Measurements from ENCODE around the gene HNRNPH1. TPM values are rescaled to one million over a fixed set of nuclear protein-coding genes. Genes with fewer than 3 reads are reported as not detected.

HNRNPH1 gene
- polyA plus RNA-seq, 1 donor: 1,181 TPM

- Histone ChIP-seq H3K4me3 (ENCODE audit: low read length) (no peak overlapping the region), H3K27ac (ENCODE audit: low read length) (no peak overlapping the region), H3K36me3 (ENCODE audit: control insufficient read depth, insufficient read depth, low read length) (peaks cover 93% of the 10 kb centered on the region), H3K27me3 (ENCODE audit: control insufficient read depth, insufficient read depth, low read length) (no peaks in the 10 kb centered on the region), H3K9me3 (ENCODE audit: control insufficient read depth, low read depth, low read length) (no peaks in the 10 kb centered on the region), H3K4me1 (ENCODE audit: control insufficient read depth, insufficient read depth, low read length) (no peaks in the 10 kb centered on the region)
- no peak for DNase-seq
- WGBS (ENCODE audit: insufficient coverage, low lambda C conversion rate): no CpG with 5 or more reads among the region's 8 CpGs
Observed at GRCh38 chr5:179613460-179614071, 9.9 kb downstream of the HNRNPH1 start.

DNA sequence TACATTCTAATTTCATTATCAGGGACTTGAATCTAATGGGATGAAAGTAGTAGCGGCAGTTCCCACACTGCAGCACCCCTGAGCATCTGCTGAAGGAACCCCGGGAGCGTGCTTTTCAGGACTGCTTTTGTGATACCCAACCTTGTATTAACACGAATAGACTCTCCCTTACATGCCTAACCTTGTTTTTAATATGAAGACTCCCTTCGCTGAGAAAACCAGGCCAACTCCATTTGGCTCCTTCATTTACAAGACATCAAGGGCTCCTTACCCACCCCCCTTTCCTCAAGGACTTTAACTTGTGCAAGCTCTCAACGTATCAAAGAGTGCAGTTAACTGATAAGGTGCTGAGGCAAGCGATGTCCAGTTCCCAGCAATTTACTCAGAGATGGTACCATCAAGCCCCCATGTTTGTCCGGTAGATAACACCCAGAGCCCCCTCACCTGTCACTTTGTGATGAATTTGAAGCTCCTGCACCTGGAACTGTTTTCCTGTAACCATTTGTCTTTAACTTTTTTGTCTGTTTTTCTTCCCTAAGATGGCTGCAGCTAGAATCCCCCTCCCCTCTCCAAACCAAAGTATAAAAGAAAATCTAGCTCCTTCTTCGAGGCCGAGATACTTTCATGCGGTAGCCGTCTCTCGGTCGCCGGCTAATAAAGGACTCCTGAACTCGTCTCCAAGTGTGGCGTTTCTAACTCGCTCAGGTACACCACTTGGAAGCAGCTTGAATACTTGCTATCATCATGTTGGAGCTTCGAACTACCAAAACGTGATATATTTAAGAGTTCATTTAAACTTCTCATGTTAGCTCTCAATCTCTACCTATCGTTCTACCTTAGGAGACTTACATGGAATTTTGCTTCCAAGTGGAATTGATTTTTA lies 10.7 kb downstream of the HNRNPH1 start:
- H3K9me3 ChIP-seq (ENCODE audit: control insufficient read depth, low read depth, low read length): no peaks in the 10 kb centered on the region
- no peak overlapping the region for H3K27ac ChIP-seq (ENCODE audit: low read length)
- H3K4me3 ChIP-seq (ENCODE audit: low read length): no peak overlapping the region
- DNase-seq: no peak
- H3K4me1 ChIP-seq (ENCODE audit: control insufficient read depth, insufficient read depth, low read length): no peaks in the 10 kb centered on the region
- H3K36me3 ChIP-seq (ENCODE audit: control insufficient read depth, insufficient read depth, low read length): peaks cover 93% of the 10 kb centered on the region
- WGBS (ENCODE audit: insufficient coverage, low lambda C conversion rate): 90% methylated on average over 6 of the region's 21 CpGs
- no peaks in the 10 kb centered on the region for H3K27me3 ChIP-seq (ENCODE audit: control insufficient read depth, insufficient read depth, low read length)

- Histone ChIP-seq H3K9me3 (ENCODE audit: control insufficient read depth, low read depth, low read length) (no peaks in the 10 kb centered on the region), H3K4me1 (ENCODE audit: control insufficient read depth, insufficient read depth, low read length) (no peaks in the 10 kb centered on the region), H3K4me3 (ENCODE audit: low read length) (no peak overlapping the region), H3K27me3 (ENCODE audit: control insufficient read depth, insufficient read depth, low read length) (no peaks in the 10 kb centered on the region), H3K27ac (ENCODE audit: low read length) (no peak overlapping the region), H3K36me3 (ENCODE audit: control insufficient read depth, insufficient read depth, low read length) (peaks cover 93% of the 10 kb centered on the region)
- no peak for DNase-seq
Observed at GRCh38 chr5:179610903-179611265, 12.6 kb downstream of the HNRNPH1 start.

DNA sequence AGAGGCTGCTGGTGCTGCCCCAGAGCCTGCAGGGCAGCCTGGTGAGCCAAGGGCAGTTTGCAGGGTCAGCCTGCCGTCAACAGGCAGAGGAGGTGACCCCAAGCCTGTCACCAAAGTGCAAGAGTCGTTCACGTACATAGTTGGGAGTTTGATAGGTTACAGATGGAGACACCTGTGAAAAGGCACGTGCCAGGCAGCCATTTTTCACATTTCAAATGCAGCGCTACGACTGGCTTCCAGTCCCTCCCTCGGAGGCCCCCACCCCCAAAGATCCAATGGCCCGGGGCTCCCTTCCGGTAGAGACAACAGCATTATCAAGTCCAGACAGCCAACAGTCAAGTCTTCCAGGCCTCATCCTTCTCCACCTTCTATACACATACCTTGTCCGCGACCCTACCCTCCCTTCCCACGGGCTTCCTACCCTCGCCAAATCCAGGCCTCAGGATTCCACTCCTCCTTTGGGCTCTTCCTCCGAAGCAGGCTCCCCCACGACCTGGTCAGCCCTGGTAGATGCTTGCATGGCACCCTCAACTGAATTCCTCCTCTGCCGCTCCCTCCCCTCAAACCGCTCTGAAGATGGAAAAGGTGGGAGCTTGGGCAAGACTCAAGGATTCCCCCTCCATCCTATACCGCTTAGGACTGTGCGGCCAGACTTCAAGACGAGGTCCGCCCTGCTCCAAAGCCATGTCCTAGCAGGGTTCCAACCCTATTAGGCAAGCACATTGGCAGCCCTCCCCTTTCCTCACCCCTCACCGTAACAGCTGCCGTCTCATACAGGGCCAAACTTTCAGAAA lies 13.2 kb downstream of the HNRNPH1 start:
- H3K4me3 ChIP-seq (ENCODE audit: low read length): no peak overlapping the region
- no peak overlapping the region for H3K27ac ChIP-seq (ENCODE audit: low read length)
- WGBS (ENCODE audit: insufficient coverage, low lambda C conversion rate): no CpG with 5 or more reads among the region's 23 CpGs
- DNase-seq: no peak
- H3K27me3 ChIP-seq (ENCODE audit: control insufficient read depth, insufficient read depth, low read length): no peaks in the 10 kb centered on the region
- H3K9me3 ChIP-seq (ENCODE audit: control insufficient read depth, low read depth, low read length): no peaks in the 10 kb centered on the region
- H3K4me1 ChIP-seq (ENCODE audit: control insufficient read depth, insufficient read depth, low read length): no peaks in the 10 kb centered on the region
- peaks cover 93% of the 10 kb centered on the region for H3K36me3 ChIP-seq (ENCODE audit: control insufficient read depth, insufficient read depth, low read length)

DNA sequence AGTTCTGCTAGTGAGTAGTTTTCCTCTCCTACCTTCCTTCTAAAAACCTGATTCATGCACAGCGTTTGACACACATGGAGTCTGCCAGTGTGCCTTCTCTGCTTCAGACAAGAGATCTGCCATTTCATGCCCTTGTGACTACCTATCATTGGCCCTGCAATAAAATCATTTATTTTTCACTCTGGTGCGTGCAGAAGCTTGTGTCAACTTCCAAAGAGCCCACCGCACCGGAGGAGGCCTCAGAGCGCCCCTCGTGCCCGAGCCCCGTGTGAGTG lies 13.7 kb downstream of the HNRNPH1 start:
- H3K27me3 ChIP-seq (ENCODE audit: control insufficient read depth, insufficient read depth, low read length): no peaks in the 10 kb centered on the region
- H3K4me1 ChIP-seq (ENCODE audit: control insufficient read depth, insufficient read depth, low read length): no peaks in the 10 kb centered on the region
- no peaks in the 10 kb centered on the region for H3K9me3 ChIP-seq (ENCODE audit: control insufficient read depth, low read depth, low read length)
- peaks cover 90% of the 10 kb centered on the region for H3K36me3 ChIP-seq (ENCODE audit: control insufficient read depth, insufficient read depth, low read length)
- H3K4me3 ChIP-seq (ENCODE audit: low read length): no peak overlapping the region
- no peak for DNase-seq
- no CpG with 5 or more reads among the region's 8 CpGs for WGBS (ENCODE audit: insufficient coverage, low lambda C conversion rate)
- no peak overlapping the region for H3K27ac ChIP-seq (ENCODE audit: low read length)

DNA sequence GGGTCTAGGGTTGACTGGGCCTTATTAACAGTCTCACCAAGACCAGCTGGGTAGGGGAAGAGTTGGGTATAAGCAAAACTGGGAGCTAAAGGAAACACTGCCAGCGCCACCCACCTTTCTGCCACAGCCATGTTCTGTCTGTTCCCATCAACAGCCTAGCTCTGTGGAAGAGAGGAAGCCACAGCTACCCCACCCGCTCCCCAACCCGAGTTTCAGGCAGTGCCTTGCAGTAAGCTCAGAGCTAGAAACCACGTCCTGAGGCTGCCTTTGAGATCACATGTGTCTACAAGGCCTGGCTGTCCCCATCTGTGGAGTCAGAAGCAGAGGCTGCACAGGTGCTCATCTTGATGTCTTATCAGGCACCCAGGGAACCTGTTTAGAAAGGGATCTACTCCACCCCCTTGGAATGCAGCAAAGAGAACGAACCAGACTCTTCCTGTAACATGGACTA lies 15.3 kb downstream of the HNRNPH1 start:
- DNase-seq: no peak
- no peaks in the 10 kb centered on the region for H3K4me1 ChIP-seq (ENCODE audit: control insufficient read depth, insufficient read depth, low read length)

GRCh38 chr5:179607160-179607931 lies 16.1 kb downstream of the HNRNPH1 start:
- H3K9me3 ChIP-seq (ENCODE audit: control insufficient read depth, low read depth, low read length): no peaks in the 10 kb centered on the region
- DNase-seq: no peak
- H3K36me3 ChIP-seq (ENCODE audit: control insufficient read depth, insufficient read depth, low read length): peaks cover 81% of the 10 kb centered on the region
- no peak overlapping the region for H3K4me3 ChIP-seq (ENCODE audit: low read length)
- no peaks in the 10 kb centered on the region for H3K27me3 ChIP-seq (ENCODE audit: control insufficient read depth, insufficient read depth, low read length)
- WGBS (ENCODE audit: insufficient coverage, low lambda C conversion rate): no CpG with 5 or more reads among the region's 19 CpGs
- no peaks in the 10 kb centered on the region for H3K4me1 ChIP-seq (ENCODE audit: control insufficient read depth, insufficient read depth, low read length)
- no peak overlapping the region for H3K27ac ChIP-seq (ENCODE audit: low read length)

More for the DNA sequence above, 15.3 kb downstream of the HNRNPH1 start:
- no CpG with 5 or more reads among the region's 5 CpGs for WGBS (ENCODE audit: insufficient coverage, low lambda C conversion rate)
- Histone ChIP-seq H3K27me3 (ENCODE audit: control insufficient read depth, insufficient read depth, low read length) (no peaks in the 10 kb centered on the region), H3K9me3 (ENCODE audit: control insufficient read depth, low read depth, low read length) (no peaks in the 10 kb centered on the region), H3K27ac (ENCODE audit: low read length) (no peak overlapping the region), H3K36me3 (ENCODE audit: control insufficient read depth, insufficient read depth, low read length) (peaks cover 84% of the 10 kb centered on the region), H3K4me3 (ENCODE audit: low read length) (no peak overlapping the region)

DNA sequence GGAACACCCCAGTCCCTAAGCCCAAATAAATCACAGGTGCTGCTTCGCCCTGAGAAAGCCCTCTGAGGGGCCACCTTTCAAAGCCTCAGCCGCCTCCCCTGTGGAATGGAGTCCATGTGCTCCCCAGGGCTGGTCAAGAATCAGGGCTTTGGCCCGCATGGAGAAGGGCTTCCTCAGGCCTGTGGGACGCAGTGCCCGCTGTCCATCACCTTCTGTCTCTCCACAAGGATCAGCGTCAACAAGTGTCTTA lies 16.6 kb downstream of the HNRNPH1 start:
- Histone ChIP-seq H3K9me3 (ENCODE audit: control insufficient read depth, low read depth, low read length) (no peaks in the 10 kb centered on the region), H3K27ac (ENCODE audit: low read length) (no peak overlapping the region), H3K36me3 (ENCODE audit: control insufficient read depth, insufficient read depth, low read length) (peaks cover 84% of the 10 kb centered on the region), H3K4me1 (ENCODE audit: control insufficient read depth, insufficient read depth, low read length) (no peaks in the 10 kb centered on the region), H3K27me3 (ENCODE audit: control insufficient read depth, insufficient read depth, low read length) (no peaks in the 10 kb centered on the region), H3K4me3 (ENCODE audit: low read length) (no peak overlapping the region)
- no CpG with 5 or more reads among the region's 6 CpGs for WGBS (ENCODE audit: insufficient coverage, low lambda C conversion rate)
- DNase-seq: no peak

DNA sequence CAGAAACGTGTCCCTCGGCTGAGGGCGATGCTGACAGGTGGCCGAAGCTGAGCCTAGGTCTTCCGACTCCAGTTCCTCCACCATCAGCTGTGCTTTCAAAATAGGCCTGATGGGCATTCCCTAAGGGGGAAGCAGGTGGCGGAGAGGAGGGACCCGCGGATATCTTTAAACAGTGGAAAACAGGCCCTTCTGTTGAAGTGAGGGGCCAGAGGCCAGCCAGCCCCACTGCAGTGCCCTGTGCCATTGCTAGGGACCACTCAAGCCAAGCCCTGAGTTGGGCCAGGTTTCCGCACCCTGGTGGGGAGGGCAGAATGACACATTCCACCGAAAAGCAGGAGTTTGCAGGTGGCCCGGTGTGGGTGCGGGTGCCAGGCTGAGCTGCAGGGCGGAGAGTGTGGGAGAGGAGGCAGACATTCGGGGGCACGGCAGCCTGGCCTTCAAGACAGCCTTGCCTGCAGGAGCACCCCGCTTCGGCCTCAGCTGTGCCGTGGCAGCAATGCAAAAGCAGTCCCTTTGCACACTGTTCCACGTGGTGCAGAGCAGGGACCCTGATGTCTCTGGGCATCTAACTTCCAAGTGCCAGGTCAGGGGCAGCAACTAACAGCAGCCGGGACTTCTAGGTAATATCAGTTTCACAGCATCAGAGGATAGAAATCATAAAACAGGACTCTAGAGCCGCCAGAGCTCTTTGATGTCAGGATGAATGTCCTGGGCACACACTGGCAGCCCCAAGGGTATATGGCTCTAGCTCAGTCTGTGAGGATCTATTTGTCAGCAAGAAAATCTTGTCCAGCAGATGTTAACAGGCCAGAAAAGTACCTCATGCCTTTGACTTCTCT lies 17.2 kb downstream of the HNRNPH1 start:
- Histone ChIP-seq H3K4me1 (ENCODE audit: control insufficient read depth, insufficient read depth, low read length) (no peaks in the 10 kb centered on the region), H3K9me3 (ENCODE audit: control insufficient read depth, low read depth, low read length) (no peaks in the 10 kb centered on the region), H3K4me3 (ENCODE audit: low read length) (no peak overlapping the region), H3K27me3 (ENCODE audit: control insufficient read depth, insufficient read depth, low read length) (no peaks in the 10 kb centered on the region), H3K27ac (ENCODE audit: low read length) (no peak overlapping the region), H3K36me3 (ENCODE audit: control insufficient read depth, insufficient read depth, low read length) (peaks cover 82% of the 10 kb centered on the region)
- WGBS (ENCODE audit: insufficient coverage, low lambda C conversion rate): no CpG with 5 or more reads among the region's 21 CpGs
- no peak for DNase-seq
